Measurements from ENCODE around the gene TMEM132A. TPM values are rescaled to one million over a fixed set of nuclear protein-coding genes. Genes with fewer than 3 reads are reported as not detected.

Gene TMEM132A
- total and polyA plus RNA-seq, 4 donors = 0.60 to 1.6 (median 1.1) TPM

DNA sequence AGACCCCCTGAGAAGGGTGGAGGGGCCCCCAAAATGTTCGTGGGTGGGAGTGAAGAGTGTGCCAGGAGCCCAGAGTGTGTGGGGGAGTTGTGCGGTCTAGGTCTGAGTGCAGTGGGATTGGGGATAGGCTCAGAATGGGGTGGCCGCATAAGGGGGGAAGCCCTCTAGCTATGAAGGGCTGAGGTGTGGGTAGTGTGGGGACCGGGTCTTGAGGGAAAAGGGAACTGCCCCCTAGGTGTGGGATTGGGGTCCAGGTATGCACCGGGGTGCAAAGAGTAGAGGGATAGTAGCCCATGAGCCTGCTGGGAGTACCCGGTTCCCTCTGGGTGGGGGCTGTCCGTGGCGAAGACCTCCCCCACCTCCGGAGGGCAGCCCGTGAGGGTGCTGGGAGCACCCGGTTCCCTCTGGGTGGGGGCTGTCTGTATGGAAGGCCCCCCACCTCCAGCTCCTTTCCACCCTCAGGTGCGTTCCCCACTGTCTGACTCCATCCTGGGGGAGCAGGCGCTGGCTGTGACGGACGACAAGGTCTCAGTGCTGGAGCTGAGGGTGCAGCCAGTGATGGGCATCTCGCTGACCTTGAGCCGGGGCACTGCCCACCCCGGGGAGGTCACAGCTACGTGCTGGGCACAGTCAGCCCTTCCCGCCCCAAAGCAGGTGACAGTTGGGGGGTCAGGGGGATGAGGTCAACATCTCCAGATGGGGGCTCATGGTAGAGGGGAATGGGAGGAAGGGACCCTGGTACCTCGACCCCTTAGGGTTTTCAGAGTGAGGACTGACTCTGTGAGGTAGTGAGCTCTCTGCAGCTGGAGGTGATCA is 10.7 kb downstream of the TMEM132A start:
- H3K36me3 ChIP-seq (ENCODE audit: control insufficient read depth in 4 of 4, insufficient read depth in 3 of 4, low read depth in 1 of 4, low read length in 3 of 4) = peaks cover 0 to 16% (median 6%) of the 10 kb centered on the region in 4 donors
- no peak overlapping the region for H3K9ac ChIP-seq (ENCODE audit: low read depth in 1 of 2, low read length in 2 of 2)
- no peak overlapping the region for H3K27ac ChIP-seq (ENCODE audit: low read depth in 1 of 2, low read length in 2 of 2)
- no peaks in the 10 kb centered on the region for H3K9me3 ChIP-seq (ENCODE audit: control insufficient read depth in 4 of 4, low read length in 3 of 4)
- H3K4me1 ChIP-seq (ENCODE audit: control insufficient read depth in 4 of 4, insufficient read depth in 4 of 4, low read length in 3 of 4) = no peaks in the 10 kb centered on the region
- H3K27me3 ChIP-seq (ENCODE audit: control insufficient read depth in 4 of 4, insufficient read depth in 4 of 4, low read length in 3 of 4) = no peaks in the 10 kb centered on the region
- 86% methylated on average over 21 of the region's 21 CpGs for WGBS
- no peak overlapping the region for H3K4me3 ChIP-seq (ENCODE audit: low read depth in 1 of 3, low read length in 3 of 3)
- TF ChIP-seq NR2F2 (IDR thresholded peaks at IDR 0.05) (no peak), GABPA (IDR thresholded peaks at IDR 0.05 in 1 of 2, conservative IDR thresholded peaks at IDR 0.05 in 1 of 2) (no peak), SP1 (IDR thresholded peaks at IDR 0.05) (no peak), FOXA1 (IDR thresholded peaks at IDR 0.05) (no peak), RXRA (IDR thresholded peaks at IDR 0.05) (no peak), YY1 (IDR thresholded peaks at IDR 0.05) (no peak), TAF1 (conservative IDR thresholded peaks at IDR 0.05) (no peak), JUND (IDR thresholded peaks at IDR 0.05) (no peak), HNF4A (conservative IDR thresholded peaks at IDR 0.05) (no peak), FOXA2 (IDR thresholded peaks at IDR 0.05) (no peak)
- TF ChIP-seq, protein P1, sequence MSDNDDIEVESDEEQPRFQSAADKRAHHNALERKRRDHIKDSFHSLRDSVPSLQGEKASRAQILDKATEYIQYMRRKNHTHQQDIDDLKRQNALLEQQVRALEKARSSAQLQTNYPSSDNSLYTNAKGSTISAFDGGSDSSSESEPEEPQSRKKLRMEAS (IDR thresholded peaks at IDR 0.05) = no peak
- TF ChIP-seq, protein P2, sequence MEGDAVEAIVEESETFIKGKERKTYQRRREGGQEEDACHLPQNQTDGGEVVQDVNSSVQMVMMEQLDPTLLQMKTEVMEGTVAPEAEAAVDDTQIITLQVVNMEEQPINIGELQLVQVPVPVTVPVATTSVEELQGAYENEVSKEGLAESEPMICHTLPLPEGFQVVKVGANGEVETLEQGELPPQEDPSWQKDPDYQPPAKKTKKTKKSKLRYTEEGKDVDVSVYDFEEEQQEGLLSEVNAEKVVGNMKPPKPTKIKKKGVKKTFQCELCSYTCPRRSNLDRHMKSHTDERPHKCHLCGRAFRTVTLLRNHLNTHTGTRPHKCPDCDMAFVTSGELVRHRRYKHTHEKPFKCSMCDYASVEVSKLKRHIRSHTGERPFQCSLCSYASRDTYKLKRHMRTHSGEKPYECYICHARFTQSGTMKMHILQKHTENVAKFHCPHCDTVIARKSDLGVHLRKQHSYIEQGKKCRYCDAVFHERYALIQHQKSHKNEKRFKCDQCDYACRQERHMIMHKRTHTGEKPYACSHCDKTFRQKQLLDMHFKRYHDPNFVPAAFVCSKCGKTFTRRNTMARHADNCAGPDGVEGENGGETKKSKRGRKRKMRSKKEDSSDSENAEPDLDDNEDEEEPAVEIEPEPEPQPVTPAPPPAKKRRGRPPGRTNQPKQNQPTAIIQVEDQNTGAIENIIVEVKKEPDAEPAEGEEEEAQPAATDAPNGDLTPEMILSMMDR (IDR thresholded peaks at IDR 0.05; ENCODE audit: low read depth, low read length, missing input control) = no peak
- TF ChIP-seq, protein P3, sequence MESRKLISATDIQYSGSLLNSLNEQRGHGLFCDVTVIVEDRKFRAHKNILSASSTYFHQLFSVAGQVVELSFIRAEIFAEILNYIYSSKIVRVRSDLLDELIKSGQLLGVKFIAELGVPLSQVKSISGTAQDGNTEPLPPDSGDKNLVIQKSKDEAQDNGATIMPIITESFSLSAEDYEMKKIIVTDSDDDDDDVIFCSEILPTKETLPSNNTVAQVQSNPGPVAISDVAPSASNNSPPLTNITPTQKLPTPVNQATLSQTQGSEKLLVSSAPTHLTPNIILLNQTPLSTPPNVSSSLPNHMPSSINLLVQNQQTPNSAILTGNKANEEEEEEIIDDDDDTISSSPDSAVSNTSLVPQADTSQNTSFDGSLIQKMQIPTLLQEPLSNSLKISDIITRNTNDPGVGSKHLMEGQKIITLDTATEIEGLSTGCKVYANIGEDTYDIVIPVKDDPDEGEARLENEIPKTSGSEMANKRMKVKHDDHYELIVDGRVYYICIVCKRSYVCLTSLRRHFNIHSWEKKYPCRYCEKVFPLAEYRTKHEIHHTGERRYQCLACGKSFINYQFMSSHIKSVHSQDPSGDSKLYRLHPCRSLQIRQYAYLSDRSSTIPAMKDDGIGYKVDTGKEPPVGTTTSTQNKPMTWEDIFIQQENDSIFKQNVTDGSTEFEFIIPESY (IDR thresholded peaks at IDR 0.05) = no peak
- TF ChIP-seq, protein P4, sequence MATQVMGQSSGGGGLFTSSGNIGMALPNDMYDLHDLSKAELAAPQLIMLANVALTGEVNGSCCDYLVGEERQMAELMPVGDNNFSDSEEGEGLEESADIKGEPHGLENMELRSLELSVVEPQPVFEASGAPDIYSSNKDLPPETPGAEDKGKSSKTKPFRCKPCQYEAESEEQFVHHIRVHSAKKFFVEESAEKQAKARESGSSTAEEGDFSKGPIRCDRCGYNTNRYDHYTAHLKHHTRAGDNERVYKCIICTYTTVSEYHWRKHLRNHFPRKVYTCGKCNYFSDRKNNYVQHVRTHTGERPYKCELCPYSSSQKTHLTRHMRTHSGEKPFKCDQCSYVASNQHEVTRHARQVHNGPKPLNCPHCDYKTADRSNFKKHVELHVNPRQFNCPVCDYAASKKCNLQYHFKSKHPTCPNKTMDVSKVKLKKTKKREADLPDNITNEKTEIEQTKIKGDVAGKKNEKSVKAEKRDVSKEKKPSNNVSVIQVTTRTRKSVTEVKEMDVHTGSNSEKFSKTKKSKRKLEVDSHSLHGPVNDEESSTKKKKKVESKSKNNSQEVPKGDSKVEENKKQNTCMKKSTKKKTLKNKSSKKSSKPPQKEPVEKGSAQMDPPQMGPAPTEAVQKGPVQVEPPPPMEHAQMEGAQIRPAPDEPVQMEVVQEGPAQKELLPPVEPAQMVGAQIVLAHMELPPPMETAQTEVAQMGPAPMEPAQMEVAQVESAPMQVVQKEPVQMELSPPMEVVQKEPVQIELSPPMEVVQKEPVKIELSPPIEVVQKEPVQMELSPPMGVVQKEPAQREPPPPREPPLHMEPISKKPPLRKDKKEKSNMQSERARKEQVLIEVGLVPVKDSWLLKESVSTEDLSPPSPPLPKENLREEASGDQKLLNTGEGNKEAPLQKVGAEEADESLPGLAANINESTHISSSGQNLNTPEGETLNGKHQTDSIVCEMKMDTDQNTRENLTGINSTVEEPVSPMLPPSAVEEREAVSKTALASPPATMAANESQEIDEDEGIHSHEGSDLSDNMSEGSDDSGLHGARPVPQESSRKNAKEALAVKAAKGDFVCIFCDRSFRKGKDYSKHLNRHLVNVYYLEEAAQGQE (IDR thresholded peaks at IDR 0.05) = no peak
- DNase-seq (ENCODE audit: low spot score) = no peak
